ENCODE results near the gene CASTOR1.

The CASTOR1 gene

DNA sequence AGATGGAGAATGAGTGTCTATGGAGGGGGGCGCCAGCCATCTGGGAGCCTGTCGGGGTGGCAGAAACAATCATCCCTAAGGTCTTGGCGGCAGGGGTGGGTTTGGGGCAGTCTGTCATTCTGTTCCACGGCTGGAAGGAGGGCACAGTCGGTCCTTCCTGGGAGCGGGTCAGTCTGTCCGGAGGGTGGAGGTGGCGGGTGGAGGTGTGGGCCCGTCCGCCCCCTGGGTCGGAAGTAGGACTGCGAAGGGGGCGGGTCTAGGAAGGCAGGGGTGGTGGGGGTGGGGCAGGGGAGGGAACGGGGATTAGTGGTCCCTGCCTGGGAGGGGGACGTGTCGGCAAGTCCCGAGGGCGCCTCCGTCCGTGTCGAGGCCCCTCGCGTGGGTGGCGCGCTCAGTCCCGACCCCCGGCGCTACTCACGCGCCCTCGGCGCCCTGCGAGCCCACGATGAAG, 37.0 kb upstream of the CASTOR1 start:
- no peak for DNase-seq (ENCODE audit: low read depth)

GRCh38 chr22:30325724-30326254, 36.5 kb upstream of the CASTOR1 start:
- H3K4me3 ChIP-seq (ENCODE audit: control insufficient read depth, low read depth, low read length): peak overlapping the region; percentile 79
- no peak for DNase-seq (ENCODE audit: low read depth)
- TF ChIP-seq CTCF (IDR thresholded peaks at IDR 0.05; ENCODE audit: control insufficient read depth, insufficient read depth, low read depth, low read length, missing control alignments): no peak

More for the DNA sequence above, 37.0 kb upstream of the CASTOR1 start:
- TF ChIP-seq CTCF (IDR thresholded peaks at IDR 0.05; ENCODE audit: control insufficient read depth, insufficient read depth, low read depth, low read length, missing control alignments): no peak
- H3K4me3 ChIP-seq (ENCODE audit: control insufficient read depth, low read depth, low read length): peak overlapping the region; percentile 79

DNA sequence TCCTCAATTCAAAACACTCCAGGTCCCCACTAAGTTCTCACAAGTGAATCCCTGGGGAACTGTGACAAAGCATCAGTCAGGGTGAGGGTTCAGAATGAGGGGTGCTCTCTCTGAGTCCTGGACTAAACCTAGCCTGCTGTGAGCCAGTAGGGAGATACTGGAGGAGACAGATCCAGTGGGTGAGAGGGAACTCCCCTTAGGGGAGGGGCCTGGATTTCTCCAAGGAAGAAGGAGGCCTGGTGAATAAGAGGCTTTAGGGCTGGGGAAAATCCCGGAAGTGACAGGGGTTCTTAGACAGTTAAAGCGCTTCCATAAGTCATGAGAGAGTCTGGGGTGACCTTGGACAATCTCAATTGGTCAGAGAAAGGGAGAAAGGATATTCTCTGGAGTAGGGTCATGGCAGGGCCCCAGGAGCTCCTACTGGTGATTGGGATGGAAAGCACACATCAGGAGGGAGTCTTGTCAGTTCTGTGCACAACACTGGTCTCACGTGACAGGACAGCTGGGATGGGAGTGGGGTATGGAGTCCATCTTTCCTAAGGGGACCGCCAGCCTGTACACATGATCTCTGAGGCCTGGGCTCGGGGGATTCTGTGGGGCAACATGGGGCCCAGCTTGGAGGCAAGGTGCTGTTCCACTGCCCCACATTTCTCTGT, 35.9 kb upstream of the CASTOR1 start:
- TF ChIP-seq CTCF (IDR thresholded peaks at IDR 0.05; ENCODE audit: control insufficient read depth, insufficient read depth, low read depth, low read length, missing control alignments): no peak
- peak overlapping the region; percentile 79 for H3K4me3 ChIP-seq (ENCODE audit: control insufficient read depth, low read depth, low read length)
- peak; percentile 68 for DNase-seq (ENCODE audit: low read depth)

DNA sequence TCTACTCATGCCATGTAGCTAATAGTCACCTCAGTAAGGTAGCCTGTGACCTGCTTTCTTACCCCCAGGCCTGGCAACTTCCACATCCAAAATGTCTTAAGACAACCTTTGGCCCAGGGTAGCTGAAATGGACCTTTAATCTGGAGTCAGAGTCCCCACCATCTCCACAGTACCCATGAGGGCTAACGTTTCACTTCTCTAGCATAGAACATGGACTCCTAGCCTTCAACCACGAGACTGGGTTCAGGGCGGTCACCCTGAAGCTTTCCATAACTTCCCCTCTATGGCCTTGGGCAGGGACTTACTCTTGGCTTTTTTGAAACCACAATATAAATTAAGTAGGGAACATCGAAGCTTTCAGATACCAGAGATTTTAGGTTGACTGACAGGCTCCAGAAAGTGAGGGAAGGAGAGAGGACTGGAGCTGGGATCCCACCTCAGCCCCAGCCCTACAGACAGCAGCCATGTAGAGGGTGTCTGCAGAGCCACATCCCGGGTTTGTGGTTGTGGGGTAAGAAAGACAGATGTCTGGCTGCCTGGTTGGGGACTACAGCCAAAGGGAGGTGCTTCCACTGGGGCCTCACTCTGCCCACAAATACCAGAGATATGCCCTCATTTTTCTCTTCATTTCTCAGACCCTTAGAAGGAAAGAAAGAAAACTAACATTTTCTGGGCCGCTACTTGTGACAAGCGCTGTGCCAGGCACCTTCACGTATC, 34.9 kb upstream of the CASTOR1 start:
- no peak for TF ChIP-seq CTCF (IDR thresholded peaks at IDR 0.05; ENCODE audit: control insufficient read depth, insufficient read depth, low read depth, low read length, missing control alignments)
- DNase-seq (ENCODE audit: low read depth): no peak
- peak overlapping the region; percentile 37 for H3K4me3 ChIP-seq (ENCODE audit: control insufficient read depth, low read depth, low read length)

DNA sequence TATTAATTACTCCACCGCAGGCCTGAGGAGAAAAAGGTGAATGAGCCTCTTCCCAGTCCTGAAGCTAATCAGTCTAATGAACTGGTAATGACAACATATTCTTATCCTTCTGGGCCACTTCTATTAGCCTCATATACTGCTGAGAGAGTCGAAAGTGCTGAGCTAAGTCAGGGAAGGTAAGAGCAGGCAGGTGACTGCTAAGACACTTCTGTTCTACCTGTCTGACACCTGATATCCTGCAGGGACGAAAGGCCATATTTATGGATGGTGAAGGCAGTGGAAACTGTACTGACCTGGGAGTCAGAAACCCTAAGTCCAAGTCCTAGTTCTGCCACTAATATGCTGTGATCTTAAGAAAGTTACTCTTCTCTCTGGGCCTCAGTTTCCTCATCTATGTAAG, 33.9 kb upstream of the CASTOR1 start:
- no peak overlapping the region for H3K4me3 ChIP-seq (ENCODE audit: control insufficient read depth, low read depth, low read length)
- TF ChIP-seq CTCF (IDR thresholded peaks at IDR 0.05; ENCODE audit: control insufficient read depth, insufficient read depth, low read depth, low read length, missing control alignments): no peak

DNA sequence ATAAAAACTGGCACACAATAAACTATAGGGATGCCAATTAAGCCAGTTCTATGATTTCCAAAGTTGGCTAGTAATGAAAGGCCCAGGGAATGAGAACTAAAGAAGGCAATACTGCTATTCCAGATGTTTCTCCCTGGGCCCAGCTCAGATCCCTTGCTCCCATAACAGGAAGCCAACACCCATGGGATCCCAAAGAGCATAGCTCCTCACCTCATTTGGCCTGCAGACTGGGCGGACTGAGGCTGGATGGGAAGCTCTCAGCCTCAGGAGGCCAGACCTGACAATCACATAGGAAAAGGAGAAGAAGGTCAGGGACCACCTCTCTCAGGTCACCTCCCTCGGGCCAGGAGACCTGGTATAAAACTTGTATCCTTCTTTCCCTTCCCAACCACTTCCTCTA, 32.2 kb upstream of the CASTOR1 start:
- no peak for TF ChIP-seq CTCF (IDR thresholded peaks at IDR 0.05; ENCODE audit: control insufficient read depth, insufficient read depth, low read depth, low read length, missing control alignments)
- DNase-seq (ENCODE audit: low read depth): no peak
- H3K4me3 ChIP-seq (ENCODE audit: control insufficient read depth, low read depth, low read length): no peak overlapping the region

More for the DNA sequence above, 33.9 kb upstream of the CASTOR1 start:
- DNase-seq (ENCODE audit: low read depth): no peak
